H9 (cell line): ENCODE measurements around the gene INPP4A. TPM values are rescaled to one million over a fixed set of nuclear protein-coding genes. Genes with fewer than 3 reads are reported as not detected.
A peak's percentile ranks its signal among the peaks of the same experiment; 100 is the strongest.

Experiments
- DNase-seq: peaks from one replicate; pipeline ENCODE4 v3.0.0-alpha.2; 2017
- H2AFZ ChIP-seq: one replicate; pipeline ENCODE4 v1.6.1; 2013; ENCODE audit warnings: mild to moderate bottlenecking, low read length, control low read depth, moderate library complexity
- H2AK5ac ChIP-seq: 2 replicates; pipeline ENCODE4 v1.6.1; 2013; ENCODE audit warnings: low read length, control low read depth, mixed read lengths; ENCODE audit not compliant: insufficient read length
- H2BK120ac ChIP-seq: one replicate; pipeline ENCODE4 v1.6.1; 2013; ENCODE audit warnings: low read depth, mild to moderate bottlenecking, low read length, control low read depth, inconsistent platforms; ENCODE audit not compliant: poor library complexity, severe bottlenecking
- H2BK12ac ChIP-seq: 2 replicates; pipeline ENCODE4 v1.6.1; 2013; ENCODE audit warnings: low read length, control low read depth, mixed read lengths, low read depth; ENCODE audit not compliant: insufficient read length
- H2BK15ac ChIP-seq: 2 replicates; pipeline ENCODE4 v1.6.1; 2013; ENCODE audit warnings: low read depth, low read length, control low read depth
- H2BK20ac ChIP-seq: one replicate; pipeline ENCODE4 v1.6.1; 2013; ENCODE audit warnings: low read depth, mild to moderate bottlenecking, low read length, control low read depth, inconsistent platforms; ENCODE audit not compliant: poor library complexity, severe bottlenecking
- H2BK5ac ChIP-seq: 2 replicates; pipeline ENCODE4 v1.6.1; 2013; ENCODE audit warnings: low read length, control low read depth, mixed read lengths; ENCODE audit not compliant: insufficient read length
- H3K14ac ChIP-seq: 2 replicates; pipeline ENCODE4 v1.6.1; 2013; ENCODE audit warnings: low read length, control low read depth; ENCODE audit not compliant: insufficient read depth
- H3K18ac ChIP-seq: 2 replicates; pipeline ENCODE4 v1.6.1; 2013; ENCODE audit warnings: low read depth, mild to moderate bottlenecking, mixed read lengths, low read length, control low read depth; ENCODE audit not compliant: insufficient read length
- H3K23ac ChIP-seq: 2 replicates; pipeline ENCODE4 v1.6.1; 2013; ENCODE audit warnings: low read length, control low read depth, mixed read lengths, low read depth; ENCODE audit not compliant: insufficient read length
- H3K23me2 ChIP-seq: 2 replicates; pipeline ENCODE4 v1.6.1; 2013; ENCODE audit warnings: low read depth, mild to moderate bottlenecking, mixed read lengths, low read length, control low read depth; ENCODE audit not compliant: insufficient read length, poor library complexity, severe bottlenecking
- H3K27ac ChIP-seq: 2 replicates; pipeline ENCODE4 v1.5.1; 2013; ENCODE audit warnings: low read length, control low read depth, mixed read lengths, low read depth; ENCODE audit not compliant: insufficient read length
- H3K27me3 ChIP-seq: 2 replicates; pipeline ENCODE4 v1.6.1; 2013; ENCODE audit warnings: low read length, control low read depth, inconsistent platforms; ENCODE audit not compliant: insufficient read depth
- H3K4ac ChIP-seq: 2 replicates; pipeline ENCODE4 v1.6.1; 2013; ENCODE audit warnings: low read depth, mild to moderate bottlenecking, control low read depth, inconsistent platforms, low read length, moderate library complexity
- H3K4me1 ChIP-seq: 2 replicates; pipeline ENCODE4 v1.6.1; 2013; ENCODE audit warnings: low read length, control low read depth, inconsistent platforms; ENCODE audit not compliant: insufficient read depth
- H3K4me2 ChIP-seq: 2 replicates; pipeline ENCODE4 v1.6.1; 2013; ENCODE audit warnings: low read length, control low read depth, mixed read lengths; ENCODE audit not compliant: insufficient read length, insufficient read depth
- H3K56ac ChIP-seq: 2 replicates; pipeline ENCODE4 v1.6.1; 2013; ENCODE audit warnings: low read depth, mild to moderate bottlenecking, mixed read lengths, low read length, control low read depth; ENCODE audit not compliant: insufficient read length
- H3K79me1 ChIP-seq: 2 replicates; pipeline ENCODE4 v1.6.1; 2013; ENCODE audit warnings: low read depth, mild to moderate bottlenecking, moderate library complexity, low read length, control low read depth, inconsistent platforms; ENCODE audit not compliant: insufficient read depth, poor library complexity, severe bottlenecking
- H3K79me2 ChIP-seq: 2 replicates; pipeline ENCODE4 v1.6.1; 2013; ENCODE audit warnings: low read length, control low read depth, inconsistent platforms; ENCODE audit not compliant: insufficient read depth
- H3K9ac ChIP-seq: 2 replicates; pipeline ENCODE4 v1.6.1; 2013; ENCODE audit warnings: low read length, control low read depth, mixed read lengths; ENCODE audit not compliant: insufficient read length; ENCODE audit errors: extremely low read depth
- H3K9me3 ChIP-seq: one replicate; pipeline ENCODE4 v1.6.1; 2013; ENCODE audit warnings: low read depth, low read length, inconsistent platforms; ENCODE audit not compliant: control insufficient read depth
- H3T11ph ChIP-seq: one replicate; pipeline ENCODE4 v1.6.1; 2013; ENCODE audit warnings: mild to moderate bottlenecking, low read length, control low read depth, inconsistent platforms
- H4K20me1 ChIP-seq: one replicate; pipeline ENCODE4 v1.6.1; 2013; ENCODE audit not compliant: control insufficient read depth, insufficient read length, insufficient read depth
- H4K5ac ChIP-seq: 2 replicates; pipeline ENCODE4 v1.6.1; 2013; ENCODE audit warnings: low read depth, mild to moderate bottlenecking, mixed read lengths, low read length, control low read depth; ENCODE audit not compliant: insufficient read length
- H4K8ac ChIP-seq: replicated peaks from 2 replicates; pipeline ENCODE4 v1.6.1; 2013; ENCODE audit warnings: low read length, control low read depth, mixed read lengths, low read depth; ENCODE audit not compliant: insufficient read length
- H4K91ac ChIP-seq: 2 replicates; pipeline ENCODE4 v1.6.1; 2013; ENCODE audit warnings: low read depth, mild to moderate bottlenecking, moderate library complexity, mixed read lengths, low read length, control low read depth; ENCODE audit not compliant: insufficient read length
- H3K27ac Mint-ChIP-seq, 3 experiments: 2 replicates in 2 of 3; 3 replicates in 1 of 3; pipeline ENCODE4 v1.8.0; 2020 to 2021; ENCODE audit warnings: mixed read lengths in 3 of 3, mild to moderate bottlenecking in 1 of 3, moderate library complexity in 1 of 3
- H3K27me3 Mint-ChIP-seq: 2 replicates; pipeline ENCODE4 v1.8.0; 2021; ENCODE audit warnings: low read depth, mild to moderate bottlenecking, moderate library complexity, mixed read lengths
- H3K36me3 Mint-ChIP-seq, 3 experiments: 2 replicates in 2 of 3; 3 replicates in 1 of 3; pipeline ENCODE4 v1.8.0; 2020 to 2021; ENCODE audit warnings: low read depth in 3 of 3, mixed read lengths in 3 of 3; ENCODE audit not compliant: insufficient read depth in 1 of 3
- H3K4me1 Mint-ChIP-seq, 2 experiments: 2 replicates each; pipeline ENCODE4 v1.8.0; 2020; ENCODE audit warnings: mixed read lengths in 2 of 2
- H3K4me3 Mint-ChIP-seq, 2 experiments: 2 replicates in 1 of 2; 3 replicates in 1 of 2; pipeline ENCODE4 v1.8.0; 2020 to 2021; ENCODE audit warnings: mild to moderate bottlenecking in 2 of 2, mixed read lengths in 2 of 2, moderate library complexity in 1 of 2
- H3K9me3 Mint-ChIP-seq, 2 experiments: 2 replicates in 1 of 2; 3 replicates in 1 of 2; pipeline ENCODE4 v1.8.0; 2020; ENCODE audit warnings: mild to moderate bottlenecking in 2 of 2, mixed read lengths in 2 of 2, moderate library complexity in 1 of 2
- WGBS: extraction: QIAGEN DNeasy Blood & Tissue Kit; methylation state at CpG from one replicate; pipeline ENCODE4 v1.1.7; 2013; ENCODE audit warnings: missing lambda C conversion rate, low lambda C conversion rate, mixed read lengths; ENCODE audit not compliant: insufficient read length; ENCODE audit errors: extremely low coverage; 5-methylcytosine and 5-hydroxymethylcytosine counted together
- total RNA-seq: library from RNA; stranded (reverse); gene quantifications from 2 replicates; pipeline ENCODE4 v1.2.1, GENCODE V29; 2021
- TF ChIP-seq, protein P1 (sequence below): fragments of 200-600 bp; sonication (generic); conservative IDR thresholded peaks from 3 replicates; pipeline ENCODE4 v1.8.0; 2021; ENCODE audit warnings: antibody characterized with exemption, mild to moderate bottlenecking

The INPP4A gene
- total RNA-seq, 1 experiment from 2014 or later = 55.2 TPM

DNA sequence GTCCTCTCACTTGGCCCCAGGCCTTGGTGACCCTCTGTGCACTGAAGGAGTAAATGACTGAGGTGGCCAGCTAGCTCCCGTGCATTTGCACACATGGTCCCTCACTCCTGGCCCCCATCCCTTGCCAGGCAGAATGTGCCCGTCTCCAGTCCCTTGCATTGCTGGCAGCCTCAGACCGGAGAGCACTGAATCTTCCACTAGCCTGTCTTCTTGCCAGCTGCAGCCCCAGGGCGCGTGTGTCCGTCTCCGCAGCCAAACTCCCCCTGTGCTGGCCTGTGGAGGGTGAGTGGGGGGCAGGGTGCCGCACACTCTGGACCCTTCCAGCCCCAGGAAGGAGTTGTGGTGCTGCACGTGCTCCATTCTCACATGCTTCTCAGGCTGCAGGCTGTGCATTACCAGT lies 35.9 kb downstream of the INPP4A start:
- Mint-ChIP-seq H3K4me1 (peaks cover 79 to 85% of the 10 kb centered on the region in 2 experiments), H3K36me3 (peaks cover 0 to 4% (median 0%) of the 10 kb centered on the region in 3 experiments; a peak in 3 of 7 replicates)
- no peak overlapping the region for H3K4ac ChIP-seq

More for the DNA sequence above, 35.9 kb downstream of the INPP4A start:
- no peak overlapping the region for H2AK5ac ChIP-seq
- H3K23me2 ChIP-seq = no peaks in the 10 kb centered on the region
- no peaks in the 10 kb centered on the region; the same call in 1 of the 2 replicates for H3K4me1 ChIP-seq
- peaks cover 2% of the 10 kb centered on the region; the same call in 1 of the 2 replicates for H3K79me2 ChIP-seq
- no peak overlapping the region for H3K27ac ChIP-seq
- H3K79me1 ChIP-seq = no peaks in the 10 kb centered on the region
- TF ChIP-seq, protein P1, sequence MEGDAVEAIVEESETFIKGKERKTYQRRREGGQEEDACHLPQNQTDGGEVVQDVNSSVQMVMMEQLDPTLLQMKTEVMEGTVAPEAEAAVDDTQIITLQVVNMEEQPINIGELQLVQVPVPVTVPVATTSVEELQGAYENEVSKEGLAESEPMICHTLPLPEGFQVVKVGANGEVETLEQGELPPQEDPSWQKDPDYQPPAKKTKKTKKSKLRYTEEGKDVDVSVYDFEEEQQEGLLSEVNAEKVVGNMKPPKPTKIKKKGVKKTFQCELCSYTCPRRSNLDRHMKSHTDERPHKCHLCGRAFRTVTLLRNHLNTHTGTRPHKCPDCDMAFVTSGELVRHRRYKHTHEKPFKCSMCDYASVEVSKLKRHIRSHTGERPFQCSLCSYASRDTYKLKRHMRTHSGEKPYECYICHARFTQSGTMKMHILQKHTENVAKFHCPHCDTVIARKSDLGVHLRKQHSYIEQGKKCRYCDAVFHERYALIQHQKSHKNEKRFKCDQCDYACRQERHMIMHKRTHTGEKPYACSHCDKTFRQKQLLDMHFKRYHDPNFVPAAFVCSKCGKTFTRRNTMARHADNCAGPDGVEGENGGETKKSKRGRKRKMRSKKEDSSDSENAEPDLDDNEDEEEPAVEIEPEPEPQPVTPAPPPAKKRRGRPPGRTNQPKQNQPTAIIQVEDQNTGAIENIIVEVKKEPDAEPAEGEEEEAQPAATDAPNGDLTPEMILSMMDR = no peak
- no CpG with 5 or more reads among the region's 9 CpGs for WGBS
- Mint-ChIP-seq H3K9me3 (no peaks in the 10 kb centered on the region), H3K27me3 (no peaks in the 10 kb centered on the region; the same call in 1 of the 2 replicates), H3K27ac (peak overlapping the region in 2 of 3 experiments; percentile 55 to 61; a peak in 2 of 7 replicates), H3K4me3 (no peak overlapping the region)
- no peak overlapping the region for H3K14ac ChIP-seq
- no peak overlapping the region for H2AFZ ChIP-seq
- H4K5ac ChIP-seq = no peak overlapping the region
- no peaks in the 10 kb centered on the region for H4K20me1 ChIP-seq
- H3K56ac ChIP-seq = no peak overlapping the region
- H2BK15ac ChIP-seq = no peak overlapping the region
- H3K4me2 ChIP-seq = no peak overlapping the region
- H3K18ac ChIP-seq = no peak overlapping the region
- no peak overlapping the region for H3K23ac ChIP-seq
- no peak overlapping the region for H3T11ph ChIP-seq
- no peak overlapping the region for H2BK120ac ChIP-seq
- H2BK20ac ChIP-seq = no peak overlapping the region
- DNase-seq = no peak
- H3K9ac ChIP-seq = no peak overlapping the region
- H3K9me3 ChIP-seq = no peaks in the 10 kb centered on the region
- no peak overlapping the region for H4K91ac ChIP-seq
- H4K8ac ChIP-seq = no peak overlapping the region
- no peaks in the 10 kb centered on the region for H3K27me3 ChIP-seq
- no peak overlapping the region for H2BK12ac ChIP-seq
- H2BK5ac ChIP-seq = no peak overlapping the region
